ENCODE measurements around the gene C1orf35. TPM values are rescaled to one million over a fixed set of nuclear protein-coding genes. Genes with fewer than 3 reads are reported as not detected.

Gene C1orf35
- polyA plus RNA-seq (2013, experiment 1 of 2; ENCODE audit: insufficient read length) = 12.6 TPM
- polyA plus RNA-seq (2013, experiment 2 of 2; ENCODE audit: insufficient read length) = 6.9 TPM

DNA sequence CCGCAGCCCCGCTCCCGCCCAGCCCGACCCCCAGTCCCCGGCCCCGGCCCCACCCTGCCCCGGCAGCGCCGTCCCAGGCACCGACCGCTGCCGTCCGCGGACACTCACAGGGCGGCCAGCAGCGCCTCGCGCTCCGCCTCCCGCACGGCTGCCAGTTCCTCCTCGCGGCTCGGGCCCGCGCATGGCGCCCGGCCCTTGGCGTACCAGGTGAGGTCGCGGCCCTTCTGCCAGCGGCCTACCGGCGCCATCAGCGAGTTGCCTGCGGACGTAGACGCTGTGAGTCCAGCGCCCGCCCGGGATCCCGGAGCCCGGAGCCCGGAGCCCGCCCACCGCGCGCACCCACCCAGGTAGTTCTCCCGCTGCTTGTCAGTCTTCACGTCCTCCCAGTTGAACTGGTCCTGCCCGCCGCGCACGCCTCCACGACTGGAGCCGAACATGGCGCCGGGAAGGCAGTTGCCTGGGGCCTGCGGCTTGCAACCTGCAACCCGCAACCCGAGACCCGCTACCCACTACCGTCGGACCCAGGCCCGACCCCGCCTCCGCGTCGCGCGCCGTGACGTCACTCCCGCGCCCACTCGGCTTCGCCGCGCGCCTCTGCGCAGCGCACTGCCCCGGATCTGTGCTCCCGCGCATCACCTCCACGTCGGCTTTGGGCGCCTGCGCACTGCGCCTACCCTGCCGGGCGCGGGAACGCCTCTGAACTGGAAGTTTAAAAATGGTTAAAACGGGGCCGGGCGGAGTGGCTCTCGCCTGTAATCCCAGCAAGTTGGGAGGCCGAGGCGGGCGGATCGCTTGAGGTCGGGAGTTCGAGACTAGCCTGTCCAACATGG is at the start of gene C1orf35:
Gene C1orf35, minus strand, starts transcription at position 535 of the 830 bp plus-strand sequence. Its CDS starts 98 bp downstream, at position 437.
- peak; percentile 92 for DNase-seq

DNA sequence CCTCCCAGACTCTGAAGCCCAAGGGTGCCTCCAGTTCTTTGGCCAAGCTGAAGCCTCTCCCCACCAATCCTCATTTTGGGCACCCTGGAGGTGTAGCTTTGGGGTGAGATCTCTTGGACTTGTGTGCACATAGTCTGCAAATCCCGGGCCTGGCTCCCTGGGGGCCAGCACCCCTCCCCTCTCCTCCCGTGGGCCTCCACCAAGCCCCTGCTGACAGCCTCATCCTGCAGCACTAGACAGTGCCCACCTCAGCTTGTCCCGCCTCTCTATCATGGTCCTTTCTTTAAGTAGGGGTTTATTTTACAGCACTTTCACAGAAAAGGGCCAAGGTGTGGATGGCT is 49.8 kb upstream of the C1orf35 start:
- DNase-seq = no peak

DNA sequence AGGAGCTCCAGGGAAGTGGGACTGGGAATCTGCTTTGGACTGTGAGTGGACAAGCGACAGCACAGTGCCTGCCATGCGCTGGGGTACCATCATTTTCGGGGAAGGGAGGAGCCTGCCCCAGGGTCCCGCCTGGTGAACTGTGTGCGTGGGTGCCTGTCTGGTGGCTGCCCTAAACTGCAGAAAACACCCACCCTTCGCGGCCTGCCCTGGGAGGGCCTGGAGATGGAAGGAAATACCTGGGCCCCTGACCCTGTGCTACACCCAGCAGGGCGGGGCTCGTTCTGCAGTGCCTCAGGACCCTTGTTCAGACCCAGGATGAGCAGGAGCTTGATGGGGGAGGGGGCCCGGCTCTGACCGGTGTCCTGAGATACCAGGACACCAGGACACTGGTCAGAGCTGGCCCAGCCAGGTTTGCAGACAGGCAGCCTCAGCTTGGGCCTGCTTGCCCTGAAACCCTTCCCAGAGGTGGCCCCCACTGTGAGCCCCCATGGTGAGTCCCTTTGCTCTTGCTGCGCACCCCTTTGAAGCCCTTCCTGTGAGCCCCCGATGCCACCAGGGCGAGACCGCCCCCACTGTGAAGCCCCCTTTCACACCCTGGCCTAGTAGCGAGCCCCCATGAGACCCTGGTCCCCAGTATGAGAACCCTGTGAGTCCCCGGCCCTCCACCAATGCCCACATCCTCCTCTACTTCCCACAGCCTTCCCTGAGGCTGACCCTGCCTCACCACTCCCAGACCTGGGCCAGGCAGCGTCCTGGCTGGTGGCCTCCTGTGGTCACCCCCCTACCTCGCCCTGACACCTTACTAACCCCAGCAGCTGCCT is 49.2 kb upstream of the C1orf35 start:
- DNase-seq = no peak

DNA sequence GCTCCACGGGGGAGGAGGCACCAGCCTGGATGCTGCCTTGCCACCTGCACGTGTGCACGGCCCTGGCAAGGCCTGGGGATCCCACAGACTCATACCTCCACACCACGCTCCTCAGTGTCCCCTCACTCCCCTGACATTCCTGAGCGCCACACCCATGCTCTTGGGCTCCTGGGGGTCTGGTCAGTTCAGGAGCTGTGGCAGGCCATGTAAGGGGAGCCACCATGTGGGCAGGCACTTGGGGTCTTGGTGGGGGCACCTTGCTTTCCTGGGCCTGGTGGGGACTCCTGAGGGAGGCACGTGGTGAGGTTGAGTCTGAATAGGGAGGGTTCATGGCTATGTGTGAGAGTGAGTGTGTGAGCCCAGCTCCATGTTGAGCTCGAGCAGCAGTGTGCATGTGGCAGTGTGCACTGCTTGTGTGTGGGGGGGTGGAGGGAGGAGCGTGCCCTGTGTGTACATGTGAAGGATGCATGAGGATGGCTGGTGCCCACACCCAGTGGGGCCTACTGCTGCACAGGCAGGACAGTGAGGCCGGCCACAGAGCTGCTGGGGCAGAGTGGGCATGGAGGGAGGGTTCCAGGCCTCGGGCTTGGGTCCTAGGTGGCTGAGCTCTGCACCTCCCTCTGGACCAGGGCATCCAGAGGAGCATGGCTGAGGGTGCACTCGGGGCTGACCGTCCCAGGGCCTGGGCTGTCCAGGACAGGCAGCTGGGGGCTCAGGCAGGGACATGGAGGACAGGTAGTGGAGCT is 48.2 kb upstream of the C1orf35 start:
- no peak for DNase-seq

DNA sequence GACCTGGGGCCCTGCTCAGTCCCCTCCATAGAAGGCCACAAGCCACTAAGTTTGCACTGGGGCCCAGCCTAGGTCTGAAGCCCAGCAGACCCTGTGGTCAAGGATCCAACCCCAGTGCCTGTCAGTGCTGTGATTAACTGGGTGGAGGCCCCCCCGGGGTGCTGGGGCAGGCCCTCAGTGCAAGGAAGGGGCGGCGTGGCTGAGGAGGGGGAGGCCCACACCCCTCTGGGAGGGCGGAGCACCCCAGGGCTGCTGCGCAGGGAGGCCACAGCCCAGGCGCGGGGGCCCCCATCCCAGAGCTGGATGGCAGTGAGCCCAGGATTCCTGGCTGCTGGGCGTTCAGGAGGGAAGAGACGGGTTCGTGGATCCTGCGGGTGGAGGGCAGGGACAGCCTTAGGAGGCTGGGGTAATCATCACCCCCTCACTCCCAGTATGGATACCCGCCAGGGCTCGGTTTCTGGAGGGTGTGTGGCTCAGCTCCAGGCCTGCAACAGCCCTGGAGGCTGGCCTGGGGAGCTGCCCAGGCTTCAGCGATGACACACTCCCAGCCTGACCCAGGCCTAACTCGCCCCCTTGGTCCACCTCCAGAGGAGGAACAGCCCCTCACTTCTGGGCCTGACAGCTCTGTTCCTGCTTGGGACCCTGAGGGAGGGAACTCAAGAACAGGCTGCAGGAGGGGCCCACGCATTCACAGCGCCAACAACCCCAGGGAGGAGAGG is 47.5 kb upstream of the C1orf35 start:
- peak; percentile 48 for DNase-seq

DNA sequence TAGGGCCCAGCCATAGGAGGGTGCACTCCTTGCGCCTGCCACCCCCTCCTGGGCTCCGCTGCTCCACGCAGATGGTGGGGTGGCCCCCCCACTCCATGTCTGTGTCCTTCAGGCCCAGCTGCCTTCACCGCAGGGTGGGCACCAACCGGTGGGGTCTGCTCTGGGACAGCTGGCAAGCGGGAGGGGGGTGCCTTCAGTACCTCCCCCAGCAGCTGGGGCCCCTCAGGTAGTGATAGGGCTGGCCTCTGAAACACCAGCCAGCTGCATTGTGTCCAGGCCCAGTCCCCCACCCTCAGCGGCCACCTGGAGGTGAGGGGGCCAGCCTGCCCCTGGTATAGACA is 47.0 kb upstream of the C1orf35 start:
- no peak for DNase-seq

DNA sequence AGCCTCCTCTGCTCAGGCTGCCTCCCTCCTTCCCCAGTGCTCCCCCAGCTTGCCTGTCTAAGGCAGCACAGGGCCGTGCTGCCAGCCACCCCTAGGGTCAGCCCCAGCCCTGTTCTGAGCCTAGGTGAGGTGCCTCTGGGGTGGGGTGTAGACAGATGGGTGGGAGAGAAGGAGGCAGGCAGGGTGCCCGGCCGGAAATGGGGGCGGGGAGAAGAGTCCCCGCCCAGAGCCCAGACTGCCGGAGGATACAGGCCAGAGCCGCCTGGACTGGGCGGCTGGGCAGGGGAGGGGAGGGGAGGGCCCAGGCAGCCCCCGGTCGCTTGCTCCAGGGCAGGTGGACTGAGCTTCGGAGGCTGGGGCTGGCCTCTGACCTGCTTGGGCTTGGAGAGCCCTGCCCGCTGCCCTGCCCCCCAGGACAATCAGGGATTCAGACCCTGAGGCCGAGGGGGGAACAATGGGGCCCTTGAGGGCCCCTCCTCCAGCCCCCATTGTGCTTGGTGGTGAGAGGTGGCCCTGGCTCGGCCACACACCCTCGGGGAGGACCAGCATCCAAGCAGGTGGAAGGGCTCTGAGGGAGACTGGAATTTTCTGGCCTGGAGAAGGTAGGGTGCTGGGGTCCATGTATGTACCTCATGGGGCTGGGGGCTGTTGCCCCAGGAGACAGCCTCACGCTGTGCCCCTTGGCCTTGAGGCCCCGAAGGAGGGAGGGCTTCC is 46.4 kb upstream of the C1orf35 start, which contains the start of gene GJC2:
Gene GJC2, plus strand, starts transcription at position 525 of the 714 bp plus-strand sequence. CDS start 7,829 bp downstream, outside the sequence.
- DNase-seq = no peak

DNA sequence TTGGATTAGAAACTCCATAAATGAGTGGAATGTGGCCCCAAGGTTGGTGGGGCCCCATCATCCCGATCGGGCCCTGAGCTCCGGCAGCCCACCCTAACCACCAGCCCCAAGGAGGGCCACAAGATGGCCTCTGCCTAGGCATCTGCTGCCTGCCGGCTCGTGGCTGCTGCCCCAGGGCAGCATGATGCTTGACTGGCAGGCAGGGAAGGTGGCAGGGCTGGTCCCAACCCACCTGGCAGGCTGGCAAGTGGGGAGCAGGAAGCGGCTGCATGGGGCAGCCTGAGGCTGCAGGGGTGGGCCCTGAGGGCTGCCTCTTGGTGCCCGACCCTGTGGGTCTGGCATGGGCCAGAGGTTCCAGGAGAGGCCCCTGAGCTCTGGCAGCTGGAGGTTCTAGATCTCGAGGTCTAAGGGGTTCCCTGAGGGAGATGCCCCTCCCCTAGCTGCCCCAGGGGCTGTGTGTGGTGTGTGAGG is 45.8 kb upstream of the C1orf35 start:
- DNase-seq = no peak

DNA sequence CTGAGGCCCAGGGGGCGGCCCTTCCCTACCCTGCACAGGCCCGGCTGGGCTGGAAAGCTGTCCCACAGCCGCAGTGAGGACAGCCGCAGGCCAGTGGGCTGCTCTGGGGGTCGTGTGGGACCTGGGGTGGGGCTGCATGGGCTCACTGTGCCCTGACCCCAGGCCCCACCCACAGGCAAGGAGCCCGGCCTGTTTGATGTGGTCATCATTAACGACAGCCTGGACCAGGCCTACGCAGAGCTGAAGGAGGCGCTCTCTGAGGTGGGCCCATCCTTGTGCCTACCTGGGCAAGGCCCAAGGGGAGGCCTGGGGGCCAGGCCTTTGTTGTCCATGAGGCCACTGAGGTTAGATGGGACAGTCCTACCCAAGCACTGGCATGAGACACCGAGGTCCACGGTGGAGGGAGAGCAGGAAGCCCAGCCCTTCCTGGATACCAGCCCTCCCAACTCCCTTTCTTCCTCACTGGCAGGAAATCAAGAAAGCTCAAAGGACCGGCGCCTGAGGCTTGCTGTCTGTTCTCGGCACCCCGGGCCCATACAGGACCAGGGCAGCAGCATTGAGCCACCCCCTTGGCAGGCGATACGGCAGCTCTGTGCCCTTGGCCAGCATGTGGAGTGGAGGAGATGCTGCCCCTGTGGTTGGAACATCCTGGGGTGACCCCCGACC is 45.2 kb upstream of the C1orf35 start:
- no peak for DNase-seq

DNA sequence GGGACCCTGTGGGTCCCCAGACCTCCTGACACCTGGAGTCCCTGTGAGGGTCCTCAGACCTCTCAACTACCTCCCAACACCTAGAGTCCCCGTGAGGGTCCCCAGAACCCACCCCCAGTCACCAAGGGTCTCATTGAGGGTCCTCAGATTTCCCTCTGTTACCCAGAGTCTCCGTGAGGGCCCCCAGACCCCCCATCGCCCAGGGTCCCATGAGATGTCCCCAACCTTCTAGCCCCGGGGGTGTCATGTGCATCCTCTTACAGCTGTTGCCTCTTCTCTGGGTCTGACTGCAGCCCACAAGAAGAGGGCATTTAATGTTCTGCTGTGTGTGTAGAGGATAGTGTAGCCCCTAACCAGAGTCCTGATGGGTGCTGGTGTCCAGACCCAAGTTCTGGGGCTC is 44.6 kb upstream of the C1orf35 start:
- DNase-seq = no peak

DNA sequence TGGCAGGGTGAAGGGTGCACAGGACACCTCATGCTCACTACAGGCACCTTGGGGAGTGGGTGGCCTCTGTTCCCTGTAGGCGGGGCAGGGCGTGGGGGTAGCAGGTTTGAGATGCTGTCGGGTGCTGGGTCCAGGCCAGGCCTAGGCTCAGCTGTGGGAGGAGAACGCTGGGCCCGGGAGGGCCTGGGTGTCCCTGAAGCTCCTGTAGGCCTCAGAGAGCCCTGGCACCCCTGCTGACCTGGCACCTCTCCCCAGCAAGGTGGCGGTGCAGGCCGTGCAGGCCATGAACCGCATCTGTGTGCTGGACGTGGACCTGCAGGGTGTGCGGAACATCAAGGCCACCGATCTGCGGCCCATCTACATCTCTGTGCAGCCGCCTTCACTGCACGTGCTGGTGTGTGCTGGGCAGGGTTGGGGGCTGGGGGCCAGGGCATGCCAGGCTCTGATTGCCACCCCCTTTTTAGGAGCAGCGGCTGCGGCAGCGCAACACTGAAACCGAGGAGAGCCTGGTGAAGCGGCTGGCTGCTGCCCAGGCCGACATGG is 44.1 kb upstream of the C1orf35 start:
- no peak for DNase-seq

DNA sequence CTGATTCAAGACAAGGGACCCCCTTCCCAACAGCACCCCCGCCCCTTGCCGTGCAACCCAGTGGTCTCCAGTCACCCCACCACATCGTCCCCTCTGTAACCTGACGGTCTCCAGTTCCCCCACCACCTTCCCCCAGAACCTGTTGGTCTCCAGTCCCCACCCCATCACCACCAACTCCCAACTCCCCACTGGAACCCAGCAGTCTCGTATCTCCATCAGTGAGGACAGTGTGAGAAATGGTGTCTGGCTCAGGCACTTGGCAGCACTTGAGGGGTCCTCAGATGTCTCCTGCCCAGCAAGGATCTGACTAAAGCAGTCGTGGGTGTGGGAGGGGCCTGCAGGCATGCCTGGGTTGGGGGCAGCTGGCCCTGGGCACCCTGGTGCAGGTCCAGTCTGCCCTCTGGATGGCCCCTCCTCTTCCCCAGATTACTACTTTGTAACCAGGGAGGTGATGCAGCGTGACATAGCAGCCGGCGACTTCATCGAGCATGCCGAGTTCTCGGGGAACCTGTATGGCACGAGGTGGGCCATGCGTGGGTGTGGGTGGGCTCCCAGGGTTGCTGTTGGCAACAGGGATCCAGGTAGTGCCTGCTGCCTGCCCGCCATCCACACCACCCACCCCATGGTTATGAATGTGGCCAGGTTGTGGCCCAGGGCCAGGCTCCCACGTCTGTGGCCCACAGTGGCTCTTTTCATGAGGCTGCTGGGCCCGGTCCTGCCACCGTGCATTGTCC is 43.5 kb upstream of the C1orf35 start:
- DNase-seq = no peak

DNA sequence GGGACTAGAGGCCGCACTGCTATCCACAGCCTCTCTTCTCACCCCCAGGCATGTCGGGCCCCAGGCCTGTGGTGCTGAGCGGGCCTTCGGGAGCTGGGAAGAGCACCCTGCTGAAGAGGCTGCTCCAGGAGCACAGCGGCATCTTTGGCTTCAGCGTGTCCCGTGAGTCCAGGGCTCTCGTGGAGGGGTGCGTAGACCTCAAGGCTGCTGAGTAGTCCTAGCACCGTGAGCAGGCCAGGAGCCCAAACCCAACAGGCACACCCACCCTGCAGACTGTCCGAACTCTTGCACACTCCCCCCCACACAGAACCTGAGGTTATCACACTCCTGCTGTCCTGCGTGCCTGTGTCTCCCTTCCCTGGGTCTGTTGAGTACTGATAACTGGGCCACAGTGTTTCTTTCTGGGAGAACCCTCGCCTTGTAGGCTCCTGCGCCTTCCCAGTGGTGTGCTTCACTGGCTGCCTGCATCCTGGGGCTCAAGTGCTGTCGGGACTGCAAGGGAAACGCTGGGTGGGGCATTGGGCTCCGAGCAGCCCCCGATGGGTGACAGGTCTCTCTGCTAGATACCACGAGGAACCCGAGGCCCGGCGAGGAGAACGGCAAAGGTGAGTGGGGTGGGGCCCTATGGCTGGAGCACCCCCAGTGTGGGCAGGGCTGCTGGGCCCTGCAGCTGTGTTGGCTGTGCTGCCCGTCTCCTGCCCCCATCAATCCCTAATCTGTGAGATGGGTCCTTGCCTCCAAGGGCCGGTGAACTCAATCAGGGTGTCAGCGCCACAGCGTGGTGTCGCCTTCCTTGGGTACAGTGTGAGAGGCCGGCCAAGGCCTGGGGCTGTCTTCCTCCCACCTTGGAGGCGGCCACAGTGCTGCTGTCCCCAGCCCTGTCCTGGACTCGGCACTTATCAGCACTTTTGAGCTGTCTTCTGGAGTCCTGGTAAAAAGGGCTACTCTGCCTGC is 42.6 kb upstream of the C1orf35 start:
- no peak for DNase-seq

DNA sequence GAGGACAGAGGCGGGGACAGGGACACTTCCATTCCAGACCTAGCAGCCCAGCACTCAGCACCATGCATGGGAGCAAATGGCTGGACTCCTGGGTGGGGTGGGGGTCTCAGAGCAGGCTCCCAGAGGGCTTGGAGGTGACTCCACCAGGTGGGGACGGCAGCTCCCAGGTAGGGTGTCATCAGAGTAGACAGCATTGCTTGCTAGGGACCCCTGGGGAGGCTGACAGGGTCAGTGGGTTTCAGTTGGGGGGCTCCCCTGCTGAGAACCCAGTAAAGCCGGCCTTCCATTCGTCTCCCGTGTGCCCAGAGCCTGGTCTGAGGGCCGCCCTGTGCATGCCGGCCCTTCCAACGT is 41.8 kb upstream of the C1orf35 start:
- no peak for DNase-seq

DNA sequence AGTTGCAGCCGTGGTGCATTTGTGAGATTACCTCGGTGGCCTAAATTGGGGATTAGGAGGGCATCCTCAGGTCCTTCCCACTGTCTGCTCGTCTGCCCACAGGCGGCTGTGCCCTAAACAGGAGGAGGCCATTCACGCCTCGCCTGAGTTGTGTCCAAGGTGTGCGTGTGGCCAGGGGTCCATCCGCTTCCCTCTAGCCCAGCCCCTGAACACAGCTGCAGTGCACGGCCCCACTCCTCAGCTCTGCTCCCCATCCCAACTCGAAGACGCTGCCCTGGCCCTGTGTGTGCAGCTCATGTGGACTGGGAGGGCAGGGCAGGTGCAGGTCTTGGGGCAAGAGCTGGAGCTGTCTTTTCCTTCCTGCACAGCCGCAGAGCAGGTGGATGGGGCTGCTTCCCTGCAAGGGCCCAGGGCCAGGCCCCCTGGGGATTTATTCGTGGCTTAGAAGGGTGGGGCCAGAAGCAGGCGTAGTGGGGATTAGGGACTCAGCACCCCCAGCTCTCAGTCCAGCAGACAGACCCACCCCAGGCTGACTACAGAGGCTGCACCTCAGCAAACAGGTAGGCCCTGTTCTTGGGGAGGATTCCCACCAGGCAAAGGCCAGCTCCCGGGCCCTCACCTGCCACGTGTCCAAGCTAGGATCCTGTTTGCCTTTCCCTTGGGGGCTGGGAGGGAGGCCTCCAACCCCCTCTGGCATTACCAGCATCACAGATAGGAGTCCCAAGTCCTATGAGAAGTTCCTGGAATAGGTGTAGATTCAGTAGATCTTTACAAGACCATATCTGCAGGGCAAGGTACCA is 41.3 kb upstream of the C1orf35 start:
- no peak for DNase-seq

DNA sequence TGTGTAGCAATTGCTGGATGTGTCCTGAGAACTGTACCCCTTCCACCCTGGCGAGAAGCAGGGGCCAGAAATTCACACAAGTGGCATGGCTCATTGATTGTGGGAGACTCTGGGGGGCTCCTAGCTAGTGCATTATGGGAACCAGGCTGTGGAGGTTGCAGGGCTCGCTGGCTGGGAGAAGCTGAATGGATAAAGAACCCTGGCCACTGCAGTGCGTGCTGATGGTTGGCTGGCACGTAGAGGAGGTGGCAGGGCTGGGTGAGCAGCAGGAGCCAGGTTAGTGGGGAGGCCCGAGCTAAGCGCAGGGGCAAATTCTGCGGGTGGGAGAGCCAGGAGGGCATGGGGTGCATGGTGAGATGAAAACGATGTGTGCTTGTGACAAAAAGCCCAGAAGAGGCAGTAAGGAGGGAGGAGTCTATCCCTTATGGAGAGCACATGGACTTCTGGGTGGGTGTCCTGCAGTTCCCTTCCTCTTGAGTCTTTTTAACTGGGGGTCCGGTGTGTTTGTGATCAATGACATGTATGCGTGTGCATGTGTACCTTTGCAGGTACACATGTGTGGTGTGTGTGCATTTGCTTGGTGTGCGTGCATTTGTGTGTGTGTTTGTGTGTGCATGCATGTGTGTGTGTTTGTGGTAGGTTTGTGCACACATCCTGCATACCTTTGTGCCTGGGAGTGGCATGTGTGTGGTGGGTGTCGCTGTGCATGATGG is 40.5 kb upstream of the C1orf35 start:
- no peak for DNase-seq

DNA sequence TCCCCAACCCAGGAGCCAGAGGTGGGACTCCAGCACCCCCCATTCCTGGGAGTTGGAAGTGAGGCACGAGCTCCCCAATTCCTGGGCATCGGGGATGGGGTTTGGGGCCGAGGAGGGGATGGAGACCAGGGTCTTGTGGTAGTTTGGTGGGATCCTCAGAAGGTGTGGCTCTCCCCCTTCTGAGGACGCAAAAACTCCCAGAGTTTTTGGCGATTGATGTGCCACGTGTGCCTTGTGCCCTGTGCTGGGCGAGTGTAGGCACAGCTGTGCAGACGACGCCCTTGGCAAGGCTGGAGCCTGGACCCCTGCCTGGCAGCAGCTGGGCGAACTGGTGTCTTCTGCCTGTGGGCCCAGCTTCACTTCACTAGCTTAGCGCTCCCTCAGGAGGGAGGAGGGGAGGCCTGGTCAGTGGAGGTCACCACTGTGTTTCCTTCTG is 39.6 kb upstream of the C1orf35 start:
- no peak for DNase-seq
